GM10266 (cell line): ENCODE measurements around the gene MIPEP.

ENCODE experiments used
- DNase-seq: peaks from one replicate; pipeline ENCODE4 v3.0.0; 2012; ENCODE audit errors: extremely low spot score
- CTCF ChIP-seq: IDR thresholded peaks from 2 replicates; pipeline ENCODE4 v1.5.1; 2012; ENCODE audit warnings: mild to moderate bottlenecking, low read depth; ENCODE audit not compliant: control insufficient read depth, insufficient read depth; ENCODE audit errors: missing control alignments

Gene MIPEP

DNA sequence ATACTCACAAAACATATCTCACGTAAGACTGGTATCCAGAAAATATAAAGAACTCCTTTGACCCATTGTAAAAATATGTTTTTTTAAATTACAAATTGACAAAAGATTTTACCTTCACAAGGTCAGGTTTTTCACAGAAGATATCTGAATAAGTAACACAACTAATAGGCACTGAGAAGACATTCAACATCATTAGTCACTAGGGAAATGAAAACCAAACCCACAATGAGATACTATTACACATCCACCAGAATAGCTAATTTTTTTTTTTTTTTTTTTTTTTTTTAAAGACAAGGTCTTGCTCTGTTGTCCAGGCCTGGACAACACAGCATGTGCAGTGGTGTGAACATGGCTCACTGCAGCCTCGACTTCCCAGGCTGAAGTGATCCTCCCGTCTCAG, 157.5 kb downstream of the MIPEP start:
- no peak for DNase-seq
- no peak for TF ChIP-seq CTCF

GRCh38 chr13:23730251-23730650, 158.9 kb downstream of the MIPEP start:
- DNase-seq: no peak
- no peak for TF ChIP-seq CTCF

DNA sequence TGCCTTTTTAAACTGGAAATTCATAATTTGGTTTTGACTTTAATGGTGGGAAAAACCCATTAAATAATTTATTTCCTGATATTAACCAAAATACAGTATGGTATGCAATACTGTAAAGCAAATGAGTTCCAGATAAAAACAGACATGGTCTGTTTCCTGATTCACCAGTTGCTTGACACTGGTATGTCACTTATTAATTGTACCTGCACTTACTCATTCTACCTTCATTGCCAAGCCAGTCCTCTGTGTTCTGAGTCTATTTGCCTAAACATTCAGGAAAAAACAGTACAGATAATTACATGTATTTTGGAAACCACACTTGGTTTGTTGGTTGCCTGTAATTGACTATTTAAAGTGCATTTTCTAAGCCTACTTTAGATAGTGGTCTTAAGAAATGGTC, 159.7 kb downstream of the MIPEP start:
- DNase-seq: no peak
- TF ChIP-seq CTCF: no peak

DNA sequence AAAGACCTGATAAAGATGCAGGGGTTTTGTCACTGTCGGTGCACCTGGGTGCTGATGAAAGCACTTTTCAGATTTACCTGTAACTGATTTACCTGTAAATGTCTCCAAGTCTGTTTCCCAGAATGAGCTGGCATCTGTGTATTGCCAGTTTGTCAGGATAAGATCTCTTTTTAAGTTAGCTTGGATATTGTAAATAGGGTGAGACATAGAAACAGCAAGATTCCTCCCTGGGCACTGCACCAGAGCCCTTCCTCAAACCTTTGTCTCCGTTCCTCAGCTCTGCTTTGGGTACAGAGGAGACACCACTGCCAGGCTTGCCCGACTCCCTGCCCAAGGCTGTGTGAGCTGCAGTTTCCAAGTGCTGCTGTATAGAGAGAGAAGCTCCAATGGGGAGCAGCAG, 160.4 kb downstream of the MIPEP start:
- no peak for DNase-seq
- TF ChIP-seq CTCF: no peak

DNA sequence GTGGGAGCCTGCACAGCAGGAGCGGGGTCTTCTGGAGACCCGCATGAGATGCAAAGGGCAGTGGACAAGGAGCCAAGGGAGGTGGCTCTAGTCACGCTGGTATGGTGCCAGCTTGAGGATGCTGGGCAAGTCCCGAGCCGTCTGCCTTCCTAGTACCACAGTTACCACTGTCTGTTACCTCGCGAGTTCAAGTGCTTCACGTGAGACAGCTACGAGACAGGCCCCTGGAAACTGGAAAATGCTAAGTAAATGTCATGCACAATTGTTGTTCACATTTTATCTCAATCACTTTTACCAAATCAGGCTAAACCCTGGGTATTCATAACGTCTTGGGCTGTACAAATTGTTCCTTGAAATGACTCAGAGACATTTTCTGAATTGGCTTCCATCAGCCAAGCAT, 163.3 kb downstream of the MIPEP start:
- no peak for DNase-seq
- no peak for TF ChIP-seq CTCF

- no peak for DNase-seq
- TF ChIP-seq CTCF: no peak
Observed at GRCh38 chr13:23724196-23724970, 164.8 kb downstream of the MIPEP start.

GRCh38 chr13:23723471-23723870, 165.7 kb downstream of the MIPEP start:
- no peak for TF ChIP-seq CTCF
- no peak for DNase-seq
